ENCODE measurements around the gene SNX3.
"Not testable (repeated sequence)": the region's sequence is repeated elsewhere in the genome, so short reads cannot be mapped to it uniquely, and the experiment has no call there.

The SNX3 gene

GRCh38 chr6:108260809-108261569 is at the start of gene SNX3:
Gene SNX3, minus strand, starts transcription at chr6:108261040. Its CDS starts 119 bp downstream, at chr6:108260921.
- DNase-seq, result peak; percentile 96

- DNase-seq, result no peak
Observed at GRCh38 chr6:108309844-108310243, 49.0 kb upstream of the SNX3 start.

- DNase-seq, result not testable (repeated sequence)
Observed at GRCh38 chr6:108308641-108309040, 47.8 kb upstream of the SNX3 start.

- DNase-seq, result no peak
Observed at GRCh38 chr6:108304646-108305045, 43.8 kb upstream of the SNX3 start.

GRCh38 chr6:108302386-108302785 is 41.5 kb upstream of the SNX3 start:
- no peak for DNase-seq

GRCh38 chr6:108295676-108296075 is 34.8 kb upstream of the SNX3 start:
- DNase-seq, result no peak

- peak; percentile 85 for DNase-seq
Observed at GRCh38 chr6:108294727-108295625, 34.1 kb upstream of the SNX3 start, which contains the start of gene AFG1L. Gene AFG1L, plus strand, starts transcription at chr6:108295054. Its CDS starts 26 bp downstream, at chr6:108295080.

GRCh38 chr6:108294297-108294726 is 33.5 kb upstream of the SNX3 start:
- no peak for DNase-seq

GRCh38 chr6:108293527-108294296 is 32.9 kb upstream of the SNX3 start:
- peak; percentile 22 for DNase-seq

- DNase-seq, result not testable (repeated sequence)
Observed at GRCh38 chr6:108292561-108292960, 31.7 kb upstream of the SNX3 start.

GRCh38 chr6:108291091-108291490 is 30.3 kb upstream of the SNX3 start:
- DNase-seq, result no peak

GRCh38 chr6:108288742-108289141 is 27.9 kb upstream of the SNX3 start:
- no peak for DNase-seq

GRCh38 chr6:108287373-108287772 is 26.5 kb upstream of the SNX3 start:
- DNase-seq, result no peak

GRCh38 chr6:108286366-108286765 is 25.5 kb upstream of the SNX3 start:
- DNase-seq, result no peak

GRCh38 chr6:108285381-108285780 is 24.5 kb upstream of the SNX3 start:
- DNase-seq, result no peak

- no peak for DNase-seq
Observed at GRCh38 chr6:108277831-108278230, 17.0 kb upstream of the SNX3 start.

- DNase-seq, result no peak
Observed at GRCh38 chr6:108277295-108277694, 16.5 kb upstream of the SNX3 start.

GRCh38 chr6:108275976-108276375 is 15.1 kb upstream of the SNX3 start:
- DNase-seq, result no peak

- DNase-seq, result no peak
Observed at GRCh38 chr6:108274546-108274945, 13.7 kb upstream of the SNX3 start.

- not testable (repeated sequence) for DNase-seq
Observed at GRCh38 chr6:108269955-108270354, 9.1 kb upstream of the SNX3 start.

- DNase-seq, result no peak
Observed at GRCh38 chr6:108268845-108269244, 8.0 kb upstream of the SNX3 start.

- DNase-seq, result no peak
Observed at GRCh38 chr6:108263371-108263770, 2.5 kb upstream of the SNX3 start.

Data from NCI-H345 (cell line).